ENCODE measurements around the gene STAT5A.
"Not testable (repeated sequence)": the region's sequence is repeated elsewhere in the genome, so short reads cannot be mapped to it uniquely, and the experiment has no call there.

The STAT5A gene

GRCh38 chr17:42285346-42286050, 2.8 kb upstream of the STAT5A start:
- DNase-seq, result no peak

GRCh38 chr17:42286411-42287221, 1.7 kb upstream of the STAT5A start:
- no peak for DNase-seq

- no peak for DNase-seq
Observed at GRCh38 chr17:42287305-42287976, 857 bp upstream of the STAT5A start.

GRCh38 chr17:42288803-42289610, 709 bp downstream of the STAT5A start:
- DNase-seq, result no peak

GRCh38 chr17:42289611-42290181, 1.4 kb downstream of the STAT5A start:
- no peak for DNase-seq

- no peak for DNase-seq
Observed at GRCh38 chr17:42290577-42290976, 2.3 kb downstream of the STAT5A start.

- no peak for DNase-seq
Observed at GRCh38 chr17:42291129-42291528, 2.8 kb downstream of the STAT5A start.

GRCh38 chr17:42294469-42295398, 6.4 kb downstream of the STAT5A start:
- no peak for DNase-seq

GRCh38 chr17:42296012-42296411, 7.7 kb downstream of the STAT5A start:
- DNase-seq, result no peak

- not testable (repeated sequence) for DNase-seq
Observed at GRCh38 chr17:42297775-42298174, 9.5 kb downstream of the STAT5A start.

- DNase-seq, result not testable (repeated sequence)
Observed at GRCh38 chr17:42299361-42299760, 11.1 kb downstream of the STAT5A start.

- not testable (repeated sequence) for DNase-seq
Observed at GRCh38 chr17:42299913-42300312, 11.6 kb downstream of the STAT5A start.

- DNase-seq, result no peak
Observed at GRCh38 chr17:42301022-42301421, 12.7 kb downstream of the STAT5A start.

- no peak for DNase-seq
Observed at GRCh38 chr17:42303694-42304093, 15.4 kb downstream of the STAT5A start.

GRCh38 chr17:42304187-42305030, 16.1 kb downstream of the STAT5A start:
- DNase-seq, result no peak

- DNase-seq, result not testable (repeated sequence)
Observed at GRCh38 chr17:42305031-42305330, 16.7 kb downstream of the STAT5A start.

- DNase-seq, result no peak
Observed at GRCh38 chr17:42305543-42306384, 17.5 kb downstream of the STAT5A start.

GRCh38 chr17:42306385-42306667, 18.0 kb downstream of the STAT5A start:
- DNase-seq, result no peak

GRCh38 chr17:42307362-42307927, 19.1 kb downstream of the STAT5A start:
- no peak for DNase-seq

Data from fibroblast of skin of scalp (primary cell).